Fibroblast of lung (primary cell): ENCODE measurements around the gene WDTC1.

Source experiments
- CTCF ChIP-seq, 2 donors: IDR thresholded peaks in 1 of 2; conservative IDR thresholded peaks in 1 of 2; 1 replicate in 1 of 2; 2 replicates in 1 of 2; pipeline ENCODE4 v1.5.1; 2011 to 2012; ENCODE audit warnings: low read length in 2 of 2, control low read depth in 1 of 2, inconsistent platforms in 1 of 2, low read depth in 1 of 2, mild to moderate bottlenecking in 1 of 2
- EZH2 ChIP-seq: IDR thresholded peaks from 2 replicates; pipeline ENCODE4 v1.5.1; 2012; ENCODE audit warnings: low read length, control low read depth, mild to moderate bottlenecking; ENCODE audit errors: missing control alignments

GRCh38 chr1:27193194-27193593 lies 41.2 kb upstream of the WDTC1 start:
- TF ChIP-seq CTCF (conservative IDR thresholded peaks at IDR 0.05 in 1 of 2, IDR thresholded peaks at IDR 0.05 in 1 of 2; ENCODE audit: low read depth in 1 of 2, low read length in 2 of 2) (no peak), EZH2 (no peak)
